Measurements from ENCODE around the gene TMEM72. TPM values are rescaled to one million over a fixed set of nuclear protein-coding genes. Genes with fewer than 3 reads are reported as not detected.

TMEM72 gene
- total RNA-seq, 2 donors from 2014 or later, result 0.15 TPM; not detected in 1

DNA sequence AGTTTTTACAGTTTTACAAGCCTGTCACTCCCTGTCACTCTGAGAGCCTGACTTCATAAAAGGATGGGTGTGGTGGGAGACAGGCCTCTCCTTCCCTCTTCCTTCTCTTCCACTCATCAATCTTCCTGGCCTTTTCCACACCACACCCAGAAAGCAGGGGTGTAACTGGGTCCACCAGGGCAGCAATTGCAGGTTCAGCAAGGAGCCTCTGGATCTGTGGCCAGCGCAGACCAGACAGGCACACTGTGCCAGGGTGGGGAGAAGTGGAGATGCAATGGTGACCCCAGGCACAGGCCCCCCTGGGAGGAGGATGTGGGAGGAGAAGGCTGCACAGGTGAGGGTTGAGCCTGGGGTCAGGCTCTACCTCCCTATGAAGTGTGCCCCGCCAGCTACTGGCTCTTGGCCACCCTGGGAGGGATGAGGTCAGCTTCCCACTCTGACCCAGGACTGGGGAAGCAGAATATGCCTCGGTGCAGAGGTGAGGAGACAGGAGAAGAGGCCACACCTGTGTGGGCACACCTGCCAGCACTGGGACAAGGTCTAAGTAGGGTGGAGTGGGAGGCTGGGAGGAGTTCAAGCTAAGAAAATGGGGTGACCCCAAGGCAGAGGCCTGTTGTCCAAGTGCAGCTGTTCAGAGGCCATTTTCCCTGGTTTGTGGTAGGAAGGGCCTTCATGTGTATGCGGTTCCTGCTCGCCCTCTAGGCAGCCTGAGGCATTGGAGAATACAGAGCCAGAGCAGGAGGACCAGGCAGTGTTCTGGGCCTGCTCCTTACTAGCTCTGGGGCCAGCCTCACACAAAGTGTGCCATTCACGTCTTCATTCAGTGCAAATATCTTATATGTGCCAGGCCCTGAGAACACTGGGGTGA lies 20.2 kb upstream of the TMEM72 start:
- TF ChIP-seq, protein P1, sequence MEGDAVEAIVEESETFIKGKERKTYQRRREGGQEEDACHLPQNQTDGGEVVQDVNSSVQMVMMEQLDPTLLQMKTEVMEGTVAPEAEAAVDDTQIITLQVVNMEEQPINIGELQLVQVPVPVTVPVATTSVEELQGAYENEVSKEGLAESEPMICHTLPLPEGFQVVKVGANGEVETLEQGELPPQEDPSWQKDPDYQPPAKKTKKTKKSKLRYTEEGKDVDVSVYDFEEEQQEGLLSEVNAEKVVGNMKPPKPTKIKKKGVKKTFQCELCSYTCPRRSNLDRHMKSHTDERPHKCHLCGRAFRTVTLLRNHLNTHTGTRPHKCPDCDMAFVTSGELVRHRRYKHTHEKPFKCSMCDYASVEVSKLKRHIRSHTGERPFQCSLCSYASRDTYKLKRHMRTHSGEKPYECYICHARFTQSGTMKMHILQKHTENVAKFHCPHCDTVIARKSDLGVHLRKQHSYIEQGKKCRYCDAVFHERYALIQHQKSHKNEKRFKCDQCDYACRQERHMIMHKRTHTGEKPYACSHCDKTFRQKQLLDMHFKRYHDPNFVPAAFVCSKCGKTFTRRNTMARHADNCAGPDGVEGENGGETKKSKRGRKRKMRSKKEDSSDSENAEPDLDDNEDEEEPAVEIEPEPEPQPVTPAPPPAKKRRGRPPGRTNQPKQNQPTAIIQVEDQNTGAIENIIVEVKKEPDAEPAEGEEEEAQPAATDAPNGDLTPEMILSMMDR (IDR thresholded peaks at IDR 0.05), result no peak
- H3K27me3 ChIP-seq, result no peaks in the 10 kb centered on the region
- H3K4me3 ChIP-seq, result no peak overlapping the region
- H3K9me3 ChIP-seq, result no peaks in the 10 kb centered on the region
- DNase-seq (ENCODE audit: low spot score), result no peak
- H3K4me1 ChIP-seq, result no peaks in the 10 kb centered on the region
- no peak overlapping the region for H3K27ac ChIP-seq
- no peaks in the 10 kb centered on the region for H3K36me3 ChIP-seq

DNA sequence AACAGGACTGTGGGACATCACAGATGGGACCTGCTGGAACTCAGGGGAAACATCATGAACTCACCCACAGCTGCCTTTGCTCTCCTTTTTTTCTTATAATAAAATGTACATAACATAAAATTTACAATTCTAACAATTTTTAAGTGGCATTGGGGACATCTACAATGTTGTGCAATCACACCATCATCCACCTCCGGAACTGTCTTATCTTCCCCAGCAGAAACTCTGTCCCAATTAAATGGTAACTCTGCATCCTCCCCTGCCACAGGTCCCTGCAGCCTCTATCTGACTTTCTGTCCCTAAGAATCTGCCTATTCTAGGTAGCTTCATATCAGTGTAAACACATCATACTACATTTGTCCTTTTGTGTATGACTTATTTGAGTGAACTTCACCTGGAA lies 19.4 kb upstream of the TMEM72 start:
- Histone ChIP-seq H3K27me3 (no peaks in the 10 kb centered on the region), H3K4me1 (no peaks in the 10 kb centered on the region), H3K36me3 (no peaks in the 10 kb centered on the region), H3K4me3 (no peak overlapping the region), H3K27ac (no peak overlapping the region), H3K9me3 (no peaks in the 10 kb centered on the region)
- DNase-seq (ENCODE audit: low spot score), result no peak
- TF ChIP-seq, protein P1 (IDR thresholded peaks at IDR 0.05), result no peak

DNA sequence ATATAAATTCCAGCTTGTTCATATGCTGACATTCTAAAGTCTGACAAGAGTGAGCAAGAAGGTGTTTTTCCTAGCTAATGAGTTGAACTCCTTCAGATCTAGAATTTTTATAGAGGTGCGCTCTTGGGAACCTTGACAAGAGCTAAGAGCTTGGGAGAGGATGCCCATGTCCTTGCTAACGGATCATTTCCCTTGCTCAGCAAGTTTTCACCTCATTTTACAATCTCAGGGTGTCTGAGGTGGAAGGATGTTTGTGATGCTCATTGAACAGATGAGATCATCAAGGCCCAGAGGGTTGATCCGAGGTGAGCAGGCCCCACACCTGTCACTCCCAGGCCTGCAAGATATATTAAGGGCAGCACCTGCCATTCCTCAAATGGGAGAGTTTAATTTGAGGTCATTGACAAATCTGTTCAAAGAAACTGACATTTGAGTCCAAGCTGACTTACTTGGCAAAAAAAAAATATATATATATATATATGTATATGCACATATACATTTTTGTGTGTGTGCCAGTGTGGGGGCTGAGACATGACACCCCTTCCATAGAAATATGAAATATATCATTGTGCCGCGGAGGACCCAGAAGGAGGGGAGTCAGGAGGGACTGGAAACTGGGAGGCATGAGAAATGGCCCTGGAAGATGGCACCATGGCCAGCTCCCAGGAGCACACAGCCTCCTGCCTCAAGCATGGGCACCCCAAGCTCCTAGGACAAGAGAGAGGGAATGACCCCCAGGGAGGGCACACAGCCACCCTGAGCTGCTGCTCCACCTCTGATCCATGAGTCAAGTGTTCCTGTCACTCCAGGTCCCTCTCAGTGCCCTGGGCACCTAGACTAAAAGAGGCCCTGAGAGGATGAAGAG lies 17.3 kb upstream of the TMEM72 start:
- Histone ChIP-seq H3K4me1 (no peaks in the 10 kb centered on the region), H3K4me3 (no peak overlapping the region), H3K36me3 (no peaks in the 10 kb centered on the region), H3K27ac (no peak overlapping the region), H3K27me3 (no peaks in the 10 kb centered on the region), H3K9me3 (no peaks in the 10 kb centered on the region)
- TF ChIP-seq, protein P1 (IDR thresholded peaks at IDR 0.05), result no peak
- DNase-seq (ENCODE audit: low spot score), result no peak

DNA sequence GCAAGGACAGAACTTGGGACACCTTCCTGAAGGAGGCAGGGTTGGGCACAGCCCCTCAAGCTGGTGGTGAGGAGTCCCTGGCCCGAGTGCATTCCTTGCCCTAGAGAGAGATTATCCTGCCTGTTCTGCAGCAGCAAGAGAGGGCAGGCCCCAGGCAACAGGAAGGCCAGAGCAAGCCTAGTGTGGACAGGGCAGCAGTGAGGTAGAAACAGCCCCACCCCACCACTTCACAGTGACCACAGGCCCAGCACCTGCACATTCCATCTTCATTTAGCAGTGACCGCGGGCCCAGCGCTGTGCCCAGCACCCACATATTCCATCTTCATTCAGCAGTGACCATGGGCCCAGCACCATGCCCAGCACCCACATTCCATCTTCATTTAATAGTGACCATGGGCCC lies 16.4 kb upstream of the TMEM72 start:
- Histone ChIP-seq H3K27me3 (no peaks in the 10 kb centered on the region), H3K27ac (no peak overlapping the region), H3K4me3 (no peak overlapping the region), H3K4me1 (no peaks in the 10 kb centered on the region), H3K9me3 (no peaks in the 10 kb centered on the region), H3K36me3 (no peaks in the 10 kb centered on the region)
- TF ChIP-seq, protein P1 (IDR thresholded peaks at IDR 0.05), result no peak
- DNase-seq (ENCODE audit: low spot score), result no peak

DNA sequence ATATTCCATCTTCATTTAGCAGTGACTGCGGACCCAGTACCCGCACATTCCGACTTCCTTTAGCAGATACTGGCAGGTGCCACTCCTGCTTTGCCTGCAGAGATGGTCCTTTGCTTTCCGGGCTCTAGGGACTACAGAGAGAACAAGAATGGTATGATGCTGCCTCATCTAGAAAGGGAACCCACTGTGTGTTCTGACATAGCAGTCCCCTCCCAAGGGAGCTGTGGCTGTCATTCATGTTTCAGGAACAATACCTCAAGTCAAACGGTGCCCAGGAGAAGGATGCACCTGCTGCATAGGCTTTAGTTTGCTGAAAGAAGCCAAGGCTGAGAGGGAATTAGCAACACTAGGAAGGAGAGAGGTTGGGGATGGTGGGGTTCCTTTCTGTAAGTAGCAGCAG lies 15.9 kb upstream of the TMEM72 start:
- DNase-seq (ENCODE audit: low spot score), result no peak
- no peak overlapping the region for H3K4me3 ChIP-seq
- H3K27me3 ChIP-seq, result no peaks in the 10 kb centered on the region
- H3K36me3 ChIP-seq, result no peaks in the 10 kb centered on the region
- no peaks in the 10 kb centered on the region for H3K9me3 ChIP-seq
- H3K27ac ChIP-seq, result no peak overlapping the region
- TF ChIP-seq, protein P1 (IDR thresholded peaks at IDR 0.05), result no peak
- H3K4me1 ChIP-seq, result no peaks in the 10 kb centered on the region
